HCT116 (cell line): ENCODE data around the gene DTNB. TPM values are rescaled to one million over a fixed set of nuclear protein-coding genes. Genes with fewer than 3 reads are reported as not detected.

Source experiments
- ATAC-seq: fragments of 200-7000 bp; cut with Tn5 transposase; 2 replicates; pipeline ENCODE4 v1.9.1; 2020; ENCODE audit warnings: mild to moderate bottlenecking, moderate library complexity
- BruUV-seq: library from RNA; stranded (reverse); fragments of 400-500 nt; replicated peaks from 2 replicates; lab custom pipeline; 2021; lab: Mats Ljungman, UMichigan
- CTCF ChIA-PET: fragments of 300-600 bp; sonication (Branson Sonifier 250); formaldehyde crosslinking; loops from one replicate; lab custom pipeline; 2021; ENCODE audit warnings: antibody characterized with exemption; lab: Charles Lee
- POLR2A ChIA-PET: fragments of 300-600, 350-600 bp; sonication (Branson Sonifier 250); formaldehyde crosslinking; loops from one replicate; lab custom pipeline; 2021; ENCODE audit warnings: antibody characterized with exemption; lab: Charles Lee
- RAD21 ChIA-PET, 2 experiments: fragments of 300-600 bp; sonication (Branson Sonifier 250); formaldehyde crosslinking; loops; one replicate each; lab custom pipeline; 2023; ENCODE audit warnings: low total read pairs in 2 of 2; ENCODE audit not compliant: uncharacterized antibody in 2 of 2, unreplicated experiment in 2 of 2, low non-redundant PET in 1 of 2; lab: Charles Lee
- DNase-seq: peaks from one replicate; pipeline ENCODE4 v3.0.0-alpha.2; 2010; ENCODE audit warnings: low read depth, low spot score
- H2AFZ ChIP-seq: fragments of 200-600 bp; shearing (Covaris generic), sonication (generic); 2 replicates; pipeline ENCODE4 v1.6.1; 2017; ENCODE audit warnings: low read depth, mixed run types, mixed read lengths, antibody characterized with exemption, low read length; ENCODE audit not compliant: poor library complexity, severe bottlenecking
- H3K27ac ChIP-seq: 2 replicates; pipeline ENCODE4 v1.5.1; 2012; ENCODE audit warnings: low read depth, low read length
- H3K27me3 ChIP-seq: fragments of 200-600 bp; sonication (generic); 2 replicates; pipeline ENCODE4 v1.6.1; 2016; ENCODE audit warnings: mixed run types, low read length, mixed read lengths; ENCODE audit not compliant: insufficient read depth
- H3K36me3 ChIP-seq, 2 experiments: fragments of 200-500 bp in 1 of 2; fragments of 200-600 bp in 1 of 2; sonication (Bioruptor generic) in 1 of 2; sonication (generic) in 1 of 2; 2 replicates each; pipeline versions ENCODE4 v1.5.1 to v1.6.1; 2014 to 2016; ENCODE audit warnings: low read length in 2 of 2, inconsistent platforms in 1 of 2, mixed read lengths in 1 of 2, mixed run types in 1 of 2; ENCODE audit not compliant: insufficient read depth in 2 of 2, control insufficient read depth in 1 of 2
- H3K4me1 ChIP-seq, 2 experiments: fragments of 200-600 bp in 1 of 2; sonication (generic) in 1 of 2; 2 replicates each; pipeline versions ENCODE4 v1.5.1 to v1.6.1; 2012 to 2017; ENCODE audit warnings: low read length in 2 of 2, inconsistent platforms in 1 of 2, mild to moderate bottlenecking in 1 of 2, mixed read lengths in 1 of 2, mixed run types in 1 of 2, moderate library complexity in 1 of 2; ENCODE audit not compliant: insufficient read depth in 2 of 2, control insufficient read depth in 1 of 2
- H3K4me2 ChIP-seq: fragments of 200-600 bp; sonication (generic); 2 replicates; pipeline ENCODE4 v1.6.1; 2017; ENCODE audit warnings: mixed run types, low read length, mixed read lengths
- H3K4me3 ChIP-seq, 2 experiments: fragments of 200-600 bp in 1 of 2; sonication (generic) in 1 of 2; replicated peaks in 1 of 2; 2 replicates each; pipeline ENCODE4 v1.5.1; 2011 to 2016; ENCODE audit warnings: low read length in 2 of 2, control low read depth in 1 of 2, low read depth in 1 of 2, mild to moderate bottlenecking in 1 of 2, mixed read lengths in 1 of 2, mixed run types in 1 of 2
- H3K79me2 ChIP-seq: fragments of 200-600 bp; sonication (generic); 2 replicates; pipeline ENCODE4 v1.6.1; 2017; ENCODE audit warnings: mild to moderate bottlenecking, mixed run types, low read length, moderate library complexity, mixed read lengths; ENCODE audit not compliant: insufficient read depth
- H3K9ac ChIP-seq: fragments of 200-600 bp; sonication (generic); 2 replicates; pipeline ENCODE4 v1.6.1; 2016; ENCODE audit warnings: low read length, mixed read lengths
- H3K9me2 ChIP-seq: fragments of 200-600 bp; sonication (generic), shearing (Covaris generic); 2 replicates; pipeline ENCODE4 v1.6.1; 2017; ENCODE audit warnings: mixed run types, mild to moderate bottlenecking, moderate library complexity; ENCODE audit not compliant: insufficient read depth
- H3K9me3 ChIP-seq, 2 experiments: fragments of 200-500 bp in 1 of 2; fragments of 200-600 bp in 1 of 2; sonication (Bioruptor generic) in 1 of 2; sonication (generic) in 1 of 2; 2 replicates each; pipeline ENCODE4 v1.6.1; 2014 to 2017; ENCODE audit warnings: low read length in 2 of 2, mixed read lengths in 2 of 2, inconsistent platforms in 1 of 2, low read depth in 1 of 2, mild to moderate bottlenecking in 1 of 2, mixed run types in 1 of 2, moderate library complexity in 1 of 2; ENCODE audit not compliant: control insufficient read depth in 1 of 2, insufficient read depth in 1 of 2
- H4K20me1 ChIP-seq: fragments of 200-600 bp; sonication (generic), shearing (Covaris generic); 2 replicates; pipeline ENCODE4 v1.6.1; 2017; ENCODE audit warnings: mixed run types, mild to moderate bottlenecking, moderate library complexity; ENCODE audit not compliant: insufficient read depth
- CEBPB ChIP-seq: IDR thresholded peaks from 2 replicates; pipeline ENCODE4 v1.6.1; 2012; ENCODE audit warnings: low read depth
- ELF1 ChIP-seq: IDR thresholded peaks from 2 replicates; pipeline ENCODE4 v1.6.1; 2012; ENCODE audit warnings: low read depth, borderline replicate concordance
- EZH2 ChIP-seq: fragments of 200-600 bp; sonication (generic); IDR thresholded peaks from 2 replicates; pipeline ENCODE4 v1.6.1; 2017; ENCODE audit warnings: antibody characterized with exemption, mixed run types
- JUND ChIP-seq: IDR thresholded peaks from 2 replicates; pipeline ENCODE4 v1.6.1; 2012
- POLR2AphosphoS5 ChIP-seq: IDR thresholded peaks from 2 replicates; pipeline ENCODE4 v1.6.1; 2011; ENCODE audit warnings: mild to moderate bottlenecking, low read depth, low read length, moderate library complexity
- REST ChIP-seq: IDR thresholded peaks from 2 replicates; pipeline ENCODE4 v1.6.1; 2012; ENCODE audit warnings: low read depth
- TCF7L2 ChIP-seq: IDR thresholded peaks from 2 replicates; pipeline ENCODE4 v1.7.0; 2011; ENCODE audit warnings: borderline replicate concordance, inconsistent platforms; ENCODE audit not compliant: insufficient read depth, insufficient read length; ENCODE audit errors: extremely low read depth
- intact Hi-C: fragments of 100-400 bp; cut with micrococcal nuclease; formaldehyde crosslinking; loops from 2 replicates; pipeline ENCODE4 v1.10.0; 2022
- total RNA-seq: library from RNA; stranded (reverse); gene quantifications from one replicate; pipeline ENCODE4 v1.2.1, GENCODE V29; 2021; ENCODE audit not compliant: unreplicated experiment

Gene DTNB
- total RNA-seq, 1 experiment from 2014 or later = 30.2 TPM

GRCh38 chr2:25402477-25402876 is 270.9 kb downstream of the DTNB start:
- DNase-seq (no peak), ATAC-seq (no peak)
- no peaks in the 10 kb centered on the region for H3K79me2 ChIP-seq
- H4K20me1 ChIP-seq = no peaks in the 10 kb centered on the region
- BruUV-seq = no TSS peak
- H3K9me2 ChIP-seq = no peaks in the 10 kb centered on the region
- no peak overlapping the region for H2AFZ ChIP-seq
- no peak overlapping the region for H3K9ac ChIP-seq
- intact Hi-C loops = no loop called here
- TF ChIP-seq CEBPB (no peak), ELF1 (no peak), REST (no peak), EZH2 (no peak), POLR2AphosphoS5 (no peak), JUND (no peak), TCF7L2 (no peak)
- ChIA-PET RAD21 (no interaction called here), POLR2A (no interaction called here), CTCF (no interaction called here)
- H3K27me3 ChIP-seq = no peaks in the 10 kb centered on the region
- no peaks in the 10 kb centered on the region for H3K36me3 ChIP-seq
- no peak overlapping the region for H3K4me2 ChIP-seq
- no peak overlapping the region for H3K4me3 ChIP-seq
- H3K27ac ChIP-seq = no peak overlapping the region
- no peaks in the 10 kb centered on the region for H3K4me1 ChIP-seq
- no peaks in the 10 kb centered on the region for H3K9me3 ChIP-seq
